GM21526 (cell line): ENCODE measurements around the gene NMUR1.

ENCODE experiments used
- ATAC-seq: cut with Tn5 transposase; IDR thresholded peaks from one replicate; pipeline ENCODE4 v1.9.1; 2021; ENCODE audit warnings: moderate library complexity; ENCODE audit not compliant: unreplicated experiment, low FRiP score

Gene NMUR1

DNA sequence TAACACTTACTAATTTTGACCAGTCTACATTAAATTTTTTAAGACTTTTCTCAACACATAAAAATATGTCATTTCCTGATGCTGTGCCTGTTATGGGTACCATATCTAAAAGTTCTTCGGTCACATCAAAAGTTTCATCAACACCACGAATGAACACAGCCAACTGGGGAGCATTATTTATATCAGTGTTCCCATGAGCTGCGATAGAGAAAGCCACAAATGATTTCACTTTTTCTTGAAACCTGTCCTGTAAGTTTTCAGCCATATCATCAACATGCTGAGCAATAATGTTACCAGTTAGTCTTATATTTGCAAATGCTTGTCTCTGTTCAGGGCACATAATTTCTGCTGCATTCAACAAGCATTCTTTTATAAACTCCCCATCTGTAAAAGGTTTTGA is 35.6 kb downstream of the NMUR1 start:
- ATAC-seq: no peak

DNA sequence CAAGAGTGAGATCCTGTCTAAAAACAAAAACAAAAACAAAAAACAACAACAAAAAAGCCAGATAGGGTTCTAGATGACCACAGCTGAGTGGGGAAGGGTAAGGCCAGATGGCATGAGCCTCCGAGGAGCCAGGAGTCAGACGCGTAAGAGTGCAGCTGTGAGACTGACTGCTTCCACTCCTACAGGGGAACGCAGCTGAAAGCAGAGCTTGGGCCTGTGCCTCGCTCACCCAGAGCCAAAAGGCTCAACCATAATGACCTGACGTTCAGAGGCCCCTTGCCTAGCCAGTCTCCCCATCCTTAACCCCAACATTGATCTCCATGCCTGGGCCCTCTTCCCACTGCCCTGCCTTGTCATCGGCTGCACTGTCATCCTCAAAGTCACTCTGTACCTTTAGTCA is 39.4 kb downstream of the NMUR1 start:
- ATAC-seq: no peak

DNA sequence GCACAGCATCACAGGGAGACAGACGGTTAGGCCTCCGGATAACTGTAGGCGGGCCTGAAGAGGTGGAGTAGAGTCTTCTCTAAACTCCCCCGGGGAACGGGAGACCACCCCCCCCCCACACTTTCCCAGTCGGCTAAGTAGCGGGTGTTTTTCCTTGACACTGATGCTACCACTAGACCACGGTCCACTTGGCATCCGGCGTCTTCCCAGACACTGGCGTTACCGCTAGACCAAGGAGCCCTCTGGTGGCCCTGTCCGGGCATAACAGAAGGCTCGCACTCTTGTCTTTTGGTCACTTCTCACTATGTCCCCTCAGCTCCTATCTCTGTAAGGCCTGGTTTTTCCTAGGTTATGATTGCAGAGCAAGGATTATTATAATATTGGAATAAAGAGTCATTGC is 40.3 kb downstream of the NMUR1 start:
- no peak for ATAC-seq

GRCh38 chr2:231488331-231488730 is 41.9 kb downstream of the NMUR1 start:
- no peak for ATAC-seq

DNA sequence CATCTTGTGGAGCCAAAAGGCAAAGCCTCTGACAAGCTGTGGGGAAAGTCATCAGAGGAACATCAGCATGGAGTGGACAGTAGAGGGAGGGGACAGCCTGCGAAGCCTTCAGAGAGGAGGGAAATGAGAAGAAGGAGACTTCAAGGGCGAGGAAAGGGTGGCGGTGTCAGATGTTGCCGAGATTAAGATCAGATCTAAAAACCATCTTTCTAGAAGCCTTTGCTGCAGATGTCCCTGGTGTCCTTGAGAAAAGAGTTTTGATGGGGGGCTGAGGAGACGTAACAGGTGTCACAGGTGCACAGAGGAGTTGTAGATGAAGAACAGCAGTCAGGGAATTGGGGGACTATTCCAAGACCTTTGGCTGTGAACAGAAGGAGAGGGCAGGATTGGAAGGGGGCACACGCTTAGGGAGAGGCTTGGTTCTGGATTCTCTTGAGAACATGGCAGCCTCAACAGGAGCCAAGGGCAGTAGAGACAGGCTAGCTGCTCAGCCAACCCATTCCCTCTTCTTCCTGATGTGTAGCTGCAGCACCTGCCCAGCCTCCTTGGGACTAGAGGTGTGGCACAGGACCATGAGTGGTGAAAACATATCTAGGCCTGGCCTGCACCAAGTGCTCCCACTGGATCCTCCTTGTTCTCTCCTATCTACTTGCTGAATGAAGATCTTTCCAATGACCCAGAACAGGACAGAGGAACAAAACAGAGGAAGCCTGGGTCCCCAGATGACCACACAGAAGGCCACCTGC is 43.2 kb downstream of the NMUR1 start:
- no peak for ATAC-seq

GRCh38 chr2:231483398-231484329 is 46.6 kb downstream of the NMUR1 start:
- peak; percentile 16 for ATAC-seq

GRCh38 chr2:231482806-231483391 is 47.3 kb downstream of the NMUR1 start:
- peak; percentile 68 for ATAC-seq

- no peak for ATAC-seq
Measured at GRCh38 chr2:231480781-231481180, 49.5 kb downstream of the NMUR1 start.

GRCh38 chr2:231479455-231479854 is 50.8 kb downstream of the NMUR1 start:
- no peak for ATAC-seq

- no peak for ATAC-seq
Measured at GRCh38 chr2:231476920-231477319, 53.3 kb downstream of the NMUR1 start.

DNA sequence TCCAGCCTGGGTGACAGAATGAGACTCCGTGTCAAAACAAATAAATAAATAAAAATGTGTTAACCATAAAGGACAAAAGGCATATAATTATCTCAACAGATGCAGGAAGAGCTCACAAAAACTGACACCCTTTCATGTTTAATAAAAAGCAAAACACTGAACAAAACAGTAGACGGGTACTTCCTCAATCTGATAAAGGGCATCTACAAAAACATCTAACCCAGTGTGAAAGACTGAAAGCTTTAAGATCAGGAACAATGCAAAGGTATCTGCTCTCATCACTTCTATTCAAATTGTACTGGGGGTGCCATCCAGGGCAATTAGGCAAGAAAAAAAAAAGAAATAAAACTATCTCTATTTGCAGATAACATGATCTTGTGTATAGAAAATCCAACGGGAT is 54.3 kb downstream of the NMUR1 start:
- ATAC-seq: no peak
